ENCODE measurements around the gene TECR. TPM values are rescaled to one million over a fixed set of nuclear protein-coding genes. Genes with fewer than 3 reads are reported as not detected.
"Not testable (repeated sequence)": the region's sequence is repeated elsewhere in the genome, so short reads cannot be mapped to it uniquely, and the experiment has no call there.

Gene TECR
- total RNA-seq, 1 donor from 2014 or later: 13.9 TPM

- FAIRE-seq (no peak), DNase-seq (ENCODE audit: low spot score in 2 of 2) (no peak)
Observed at GRCh38 chr19:14577264-14577663, 47.9 kb downstream of the TECR start.

GRCh38 chr19:14577885-14578427 is 48.6 kb downstream of the TECR start:
- DNase-seq (ENCODE audit: low spot score in 2 of 2) (no peak), FAIRE-seq (no peak)

- FAIRE-seq (no peak), DNase-seq (ENCODE audit: low spot score in 2 of 2) (no peak)
Observed at GRCh38 chr19:14580623-14581237, 51.3 kb downstream of the TECR start.

GRCh38 chr19:14582894-14583340 is 53.5 kb downstream of the TECR start, which contains the start of gene CLEC17A:
CLEC17A (plus strand) TSS chr19:14583084; CDS start chr19:14583161, 77 bp downstream.
- DNase-seq (ENCODE audit: low spot score in 2 of 2) (no peak), FAIRE-seq (no peak)

- not testable (repeated sequence) for DNase-seq (ENCODE audit: low spot score in 2 of 2); FAIRE-seq
Observed at GRCh38 chr19:14584372-14584771, 55.0 kb downstream of the TECR start.

- not testable (repeated sequence) for DNase-seq (ENCODE audit: low spot score in 2 of 2); FAIRE-seq
Observed at GRCh38 chr19:14585187-14585586, 55.8 kb downstream of the TECR start.

- FAIRE-seq; DNase-seq (ENCODE audit: low spot score in 2 of 2): not testable (repeated sequence)
Observed at GRCh38 chr19:14589433-14589832, 60.0 kb downstream of the TECR start.

- FAIRE-seq: no peak
- no peak for DNase-seq (ENCODE audit: low spot score in 2 of 2)
Observed at GRCh38 chr19:14595558-14595957, 66.2 kb downstream of the TECR start.

GRCh38 chr19:14599548-14600147 is 70.3 kb downstream of the TECR start:
- DNase-seq (ENCODE audit: low spot score in 2 of 2) (no peak), FAIRE-seq (no peak)

- no peak for FAIRE-seq
- DNase-seq (ENCODE audit: low spot score in 2 of 2): no peak
Observed at GRCh38 chr19:14603990-14604387, 74.6 kb downstream of the TECR start.

- no peak for FAIRE-seq
- no peak for DNase-seq (ENCODE audit: low spot score in 2 of 2)
Observed at GRCh38 chr19:14606627-14607026, 77.2 kb downstream of the TECR start.

- FAIRE-seq (no peak), DNase-seq (ENCODE audit: low spot score in 2 of 2) (no peak)
Observed at GRCh38 chr19:14611051-14611450, 81.7 kb downstream of the TECR start.

- not testable (repeated sequence) for FAIRE-seq
Observed at GRCh38 chr19:14612242-14612641, 82.8 kb downstream of the TECR start.

GRCh38 chr19:14612657-14613056 is 83.3 kb downstream of the TECR start:
- DNase-seq (ENCODE audit: low spot score in 2 of 2) (no peak), FAIRE-seq (no peak)

More at GRCh38 chr19:14612242-14612641, 82.8 kb downstream of the TECR start:
- not testable (repeated sequence) for DNase-seq (ENCODE audit: low spot score in 2 of 2)

- not testable (repeated sequence) for FAIRE-seq; DNase-seq (ENCODE audit: low spot score in 2 of 2)
Observed at GRCh38 chr19:14613399-14614098, 84.2 kb downstream of the TECR start.

GRCh38 chr19:14614099-14614412 is 84.7 kb downstream of the TECR start:
- FAIRE-seq (no peak), DNase-seq (ENCODE audit: low spot score in 2 of 2) (no peak)

Small RNAs within 50 kb of the gene (small RNA-seq; reads per million reads assigned to genes)
- not detected for gene RN7SL842P
- gene SNRPGP15: not detected

Other genes with a start within 250 kb of the TECR start
- gene ADGRE5, start 148.2 kb upstream of the TECR start, total RNA-seq: 0.82 TPM
- 29.8 TPM for gene DDX39A, start 110.3 kb upstream of the TECR start, total RNA-seq
- gene PKN1, start 96.3 kb upstream of the TECR start, total RNA-seq: 99.5 TPM
- gene PTGER1, start 54.2 kb upstream of the TECR start, total RNA-seq: not detected
- gene GIPC1, start 33.5 kb upstream of the TECR start, total RNA-seq: 39.1 TPM
- 32.6 TPM for gene DNAJB1, start 11.2 kb upstream of the TECR start, total RNA-seq
- gene NDUFB7, start 42.5 kb downstream of the TECR start, total RNA-seq: 151 TPM
- gene CLEC17A, start 53.5 kb downstream of the TECR start, total RNA-seq: not detected
- not detected for gene ADGRE3, start 145.2 kb downstream of the TECR start, total RNA-seq
- gene ZNF333, start 160.5 kb downstream of the TECR start, total RNA-seq: 33.4 TPM
- gene ADGRE2, start 249.0 kb downstream of the TECR start, total RNA-seq: under 0.01 TPM